Panc1 (cell line): ENCODE measurements around the gene WWOX. TPM values are rescaled to one million over a fixed set of nuclear protein-coding genes. Genes with fewer than 3 reads are reported as not detected.

Source experiments
- ATAC-seq: fragments of 200-7000 bp; cut with Tn5 transposase; 2 replicates; pipeline ENCODE4 v1.9.1; 2020; ENCODE audit warnings: mild to moderate bottlenecking, moderate library complexity
- BruUV-seq: library from RNA; stranded (reverse); fragments of 400-500 nt; replicated peaks from 2 replicates; lab custom pipeline; 2021; lab: Mats Ljungman, UMichigan
- CTCF ChIA-PET: fragments of 300-600 bp; sonication (Branson Sonifier 250); formaldehyde crosslinking; loops from one replicate; lab custom pipeline; 2022; ENCODE audit warnings: antibody characterized with exemption; lab: Charles Lee
- POLR2A ChIA-PET: fragments of 300-600 bp; sonication (Branson Sonifier 250); formaldehyde crosslinking; loops from one replicate; lab custom pipeline; 2022; ENCODE audit warnings: antibody characterized with exemption; lab: Charles Lee
- DNase-seq: peaks from one replicate; pipeline ENCODE4 v3.0.0-alpha.2; 2010; ENCODE audit warnings: low read depth, low spot score
- H3K27ac ChIP-seq: 2 replicates; pipeline ENCODE4 v1.5.1; 2011; ENCODE audit warnings: mild to moderate bottlenecking, low read length, inconsistent platforms
- H3K27me3 ChIP-seq: fragments of 200-500 bp; sonication (Bioruptor generic); 2 replicates; pipeline ENCODE4 v1.6.0; 2014; ENCODE audit warnings: low read length, inconsistent platforms; ENCODE audit not compliant: control insufficient read depth, insufficient read depth
- H3K36me3 ChIP-seq: fragments of 200-500 bp; sonication (Bioruptor generic); 2 replicates; pipeline ENCODE4 v1.5.1; 2014; ENCODE audit warnings: inconsistent platforms, mild to moderate bottlenecking, low read length, moderate library complexity; ENCODE audit not compliant: control insufficient read depth, insufficient read depth
- H3K4me1 ChIP-seq: 2 replicates; pipeline ENCODE4 v1.5.1; 2011; ENCODE audit warnings: inconsistent platforms, mild to moderate bottlenecking, low read length, moderate library complexity; ENCODE audit not compliant: control insufficient read depth, insufficient read depth
- H3K4me3 ChIP-seq, 2 experiments: 2 replicates each; pipeline ENCODE4 v1.5.1; 2011 to 2012; ENCODE audit warnings: low read depth in 2 of 2, low read length in 2 of 2, mild to moderate bottlenecking in 2 of 2, inconsistent platforms in 1 of 2, moderate library complexity in 1 of 2
- H3K9me3 ChIP-seq: fragments of 200-500 bp; sonication (Bioruptor generic); 2 replicates; pipeline ENCODE4 v1.5.1; 2014; ENCODE audit warnings: low read depth, mild to moderate bottlenecking, inconsistent platforms, low read length, moderate library complexity; ENCODE audit not compliant: control insufficient read depth, insufficient read depth
- POLR2AphosphoS5 ChIP-seq: IDR thresholded peaks from 2 replicates; pipeline ENCODE4 v1.6.1; 2012; ENCODE audit warnings: mild to moderate bottlenecking, low read depth, low read length, moderate library complexity
- SIN3A ChIP-seq: IDR thresholded peaks from 2 replicates; pipeline ENCODE4 v1.6.1; 2012; ENCODE audit warnings: low read depth, mild to moderate bottlenecking, low read length, moderate library complexity, borderline replicate concordance; ENCODE audit not compliant: insufficient read depth
- TCF7L2 ChIP-seq: IDR thresholded peaks from 2 replicates; pipeline ENCODE4 v1.6.1; 2011; ENCODE audit warnings: mild to moderate bottlenecking, low read depth, low read length, inconsistent platforms
- in situ Hi-C: cut with HindIII; loops from 2 replicates; pipeline ENCODE4 v1.10.0; 2016; ENCODE audit warnings: low sequenced_read_pairs, low pct_unique_long_range_greater_than_20kb
- intact Hi-C: fragments of 100-400 bp; cut with micrococcal nuclease; formaldehyde crosslinking; loops from one replicate; pipeline ENCODE4 v1.10.0; 2022; ENCODE audit not compliant: unreplicated experiment
- total RNA-seq: library from RNA; stranded (reverse); gene quantifications from one replicate; pipeline ENCODE4 v1.2.1, GENCODE V29; 2021; ENCODE audit not compliant: unreplicated experiment
- TF ChIP-seq, protein P1 (sequence below), 2 experiments: IDR thresholded peaks; 2 replicates each; pipeline ENCODE4 v1.6.1; 2011 to 2012; ENCODE audit warnings: low read depth in 2 of 2, control low read depth in 1 of 2, low read length in 1 of 2, mild to moderate bottlenecking in 1 of 2, moderate library complexity in 1 of 2; ENCODE audit not compliant: insufficient read depth in 1 of 2
- TF ChIP-seq, protein P2 (sequence below): fragments of 450-650 bp; IDR thresholded peaks from 2 replicates; pipeline ENCODE4 v1.5.1; 2017; ENCODE audit warnings: mild to moderate bottlenecking

Gene WWOX
- total RNA-seq, 1 experiment from 2014 or later, result 12.5 TPM

DNA sequence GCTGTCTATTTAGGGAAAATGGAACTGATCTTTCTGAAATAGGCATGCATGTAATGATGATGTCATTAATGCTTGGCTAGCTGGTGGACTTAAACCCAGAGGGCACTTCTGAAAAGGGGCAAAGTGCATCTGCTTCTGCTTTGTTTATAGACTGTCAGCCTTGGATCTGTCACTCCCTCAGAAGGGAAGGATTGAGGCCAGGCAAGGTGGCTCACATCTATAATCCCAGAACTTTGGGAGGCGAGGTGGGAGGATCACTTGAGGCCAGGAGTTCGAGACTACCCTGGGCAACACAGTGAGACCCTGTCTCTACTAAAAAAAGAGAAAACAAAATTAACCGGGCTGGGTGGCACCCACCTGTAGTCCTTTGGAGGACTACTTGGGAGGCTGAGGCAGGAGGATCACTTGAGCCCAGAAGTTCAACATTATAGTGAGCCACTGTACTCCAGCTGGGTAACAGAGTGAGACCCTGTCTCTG lies 185.5 kb downstream of the WWOX start:
- Histone ChIP-seq H3K27ac (no peak overlapping the region), H3K9me3 (no peaks in the 10 kb centered on the region), H3K27me3 (no peaks in the 10 kb centered on the region), H3K4me3 (no peak overlapping the region), H3K36me3 (no peaks in the 10 kb centered on the region), H3K4me1 (no peaks in the 10 kb centered on the region)
- CTCF ChIA-PET, result no interaction called here
- intact Hi-C loops (no loop called here), in situ Hi-C loops (no loop called here)
- POLR2A ChIA-PET, result no interaction called here
- DNase-seq, result no peak
- no TSS peak for BruUV-seq
- TF ChIP-seq, protein P1, sequence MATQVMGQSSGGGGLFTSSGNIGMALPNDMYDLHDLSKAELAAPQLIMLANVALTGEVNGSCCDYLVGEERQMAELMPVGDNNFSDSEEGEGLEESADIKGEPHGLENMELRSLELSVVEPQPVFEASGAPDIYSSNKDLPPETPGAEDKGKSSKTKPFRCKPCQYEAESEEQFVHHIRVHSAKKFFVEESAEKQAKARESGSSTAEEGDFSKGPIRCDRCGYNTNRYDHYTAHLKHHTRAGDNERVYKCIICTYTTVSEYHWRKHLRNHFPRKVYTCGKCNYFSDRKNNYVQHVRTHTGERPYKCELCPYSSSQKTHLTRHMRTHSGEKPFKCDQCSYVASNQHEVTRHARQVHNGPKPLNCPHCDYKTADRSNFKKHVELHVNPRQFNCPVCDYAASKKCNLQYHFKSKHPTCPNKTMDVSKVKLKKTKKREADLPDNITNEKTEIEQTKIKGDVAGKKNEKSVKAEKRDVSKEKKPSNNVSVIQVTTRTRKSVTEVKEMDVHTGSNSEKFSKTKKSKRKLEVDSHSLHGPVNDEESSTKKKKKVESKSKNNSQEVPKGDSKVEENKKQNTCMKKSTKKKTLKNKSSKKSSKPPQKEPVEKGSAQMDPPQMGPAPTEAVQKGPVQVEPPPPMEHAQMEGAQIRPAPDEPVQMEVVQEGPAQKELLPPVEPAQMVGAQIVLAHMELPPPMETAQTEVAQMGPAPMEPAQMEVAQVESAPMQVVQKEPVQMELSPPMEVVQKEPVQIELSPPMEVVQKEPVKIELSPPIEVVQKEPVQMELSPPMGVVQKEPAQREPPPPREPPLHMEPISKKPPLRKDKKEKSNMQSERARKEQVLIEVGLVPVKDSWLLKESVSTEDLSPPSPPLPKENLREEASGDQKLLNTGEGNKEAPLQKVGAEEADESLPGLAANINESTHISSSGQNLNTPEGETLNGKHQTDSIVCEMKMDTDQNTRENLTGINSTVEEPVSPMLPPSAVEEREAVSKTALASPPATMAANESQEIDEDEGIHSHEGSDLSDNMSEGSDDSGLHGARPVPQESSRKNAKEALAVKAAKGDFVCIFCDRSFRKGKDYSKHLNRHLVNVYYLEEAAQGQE (IDR thresholded peaks at IDR 0.05; ENCODE audit: insufficient read depth in 1 of 2, low read depth in 2 of 2, low read length in 1 of 2), result no peak
- TF ChIP-seq SIN3A (no peak), POLR2AphosphoS5 (no peak), TCF7L2 (no peak)
- TF ChIP-seq, protein P2, sequence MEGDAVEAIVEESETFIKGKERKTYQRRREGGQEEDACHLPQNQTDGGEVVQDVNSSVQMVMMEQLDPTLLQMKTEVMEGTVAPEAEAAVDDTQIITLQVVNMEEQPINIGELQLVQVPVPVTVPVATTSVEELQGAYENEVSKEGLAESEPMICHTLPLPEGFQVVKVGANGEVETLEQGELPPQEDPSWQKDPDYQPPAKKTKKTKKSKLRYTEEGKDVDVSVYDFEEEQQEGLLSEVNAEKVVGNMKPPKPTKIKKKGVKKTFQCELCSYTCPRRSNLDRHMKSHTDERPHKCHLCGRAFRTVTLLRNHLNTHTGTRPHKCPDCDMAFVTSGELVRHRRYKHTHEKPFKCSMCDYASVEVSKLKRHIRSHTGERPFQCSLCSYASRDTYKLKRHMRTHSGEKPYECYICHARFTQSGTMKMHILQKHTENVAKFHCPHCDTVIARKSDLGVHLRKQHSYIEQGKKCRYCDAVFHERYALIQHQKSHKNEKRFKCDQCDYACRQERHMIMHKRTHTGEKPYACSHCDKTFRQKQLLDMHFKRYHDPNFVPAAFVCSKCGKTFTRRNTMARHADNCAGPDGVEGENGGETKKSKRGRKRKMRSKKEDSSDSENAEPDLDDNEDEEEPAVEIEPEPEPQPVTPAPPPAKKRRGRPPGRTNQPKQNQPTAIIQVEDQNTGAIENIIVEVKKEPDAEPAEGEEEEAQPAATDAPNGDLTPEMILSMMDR, result no peak
- ATAC-seq, result no peak

DNA sequence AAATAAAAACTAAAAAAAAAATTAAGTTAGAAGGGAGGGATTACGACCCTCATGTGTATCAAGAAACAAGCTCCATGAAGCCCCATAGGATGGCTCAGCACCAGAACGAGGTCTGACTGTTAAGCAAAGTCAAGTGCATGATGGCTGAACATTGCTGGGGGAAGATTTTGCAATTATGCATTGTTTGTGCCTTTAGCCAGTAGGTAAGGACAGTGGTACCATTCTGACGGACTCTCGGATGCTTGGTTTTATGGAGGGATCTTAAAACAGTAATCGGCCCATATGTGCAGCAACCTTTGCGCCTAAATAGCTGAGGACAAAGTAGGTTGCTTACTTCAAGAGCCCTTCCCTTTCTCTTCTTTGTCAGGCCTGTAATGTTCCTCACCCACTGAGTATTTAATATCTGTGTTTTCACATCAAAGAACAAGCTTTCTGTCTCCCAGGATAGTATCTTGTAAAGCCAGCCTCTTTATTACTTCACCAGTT lies 186.0 kb downstream of the WWOX start:
- TF ChIP-seq SIN3A (no peak), POLR2AphosphoS5 (no peak), TCF7L2 (no peak)
- TF ChIP-seq, protein P1 (IDR thresholded peaks at IDR 0.05; ENCODE audit: insufficient read depth in 1 of 2, low read depth in 2 of 2, low read length in 1 of 2), result no peak
- TF ChIP-seq, protein P2, result no peak
- intact Hi-C loops (no loop called here), in situ Hi-C loops (no loop called here)
- no peak overlapping the region for H3K27ac ChIP-seq
- DNase-seq, result no peak
- BruUV-seq, result no TSS peak
- no peaks in the 10 kb centered on the region for H3K4me1 ChIP-seq
- ATAC-seq, result no peak
- H3K36me3 ChIP-seq, result no peaks in the 10 kb centered on the region
- ChIA-PET CTCF (no interaction called here), POLR2A (no interaction called here)
- no peak overlapping the region for H3K4me3 ChIP-seq
- no peaks in the 10 kb centered on the region for H3K27me3 ChIP-seq
- H3K9me3 ChIP-seq, result no peaks in the 10 kb centered on the region
